ENCODE data around the gene TMOD4.
A peak's percentile ranks its signal among the peaks of the same experiment; 100 is the strongest.

The TMOD4 gene

GRCh38 chr1:151132335-151133017 is 43.3 kb downstream of the TMOD4 start:
- no peaks in the 10 kb centered on the region for H3K9me3 ChIP-seq (ENCODE audit: severe bottlenecking)
- no peaks in the 10 kb centered on the region for H3K4me1 ChIP-seq (ENCODE audit: insufficient read depth, poor library complexity, severe bottlenecking)
- H3K27ac ChIP-seq (ENCODE audit: poor library complexity, severe bottlenecking): no peak overlapping the region
- H3K4me3 ChIP-seq (ENCODE audit: severe bottlenecking): no peak overlapping the region
- TF ChIP-seq CTCF (IDR thresholded peaks at IDR 0.05; ENCODE audit: poor library complexity, severe bottlenecking): no peak
- no peaks in the 10 kb centered on the region for H3K36me3 ChIP-seq (ENCODE audit: low read depth)
- no peak for ATAC-seq (ENCODE audit: low read depth)
- H3K27me3 ChIP-seq (ENCODE audit: insufficient read depth, poor library complexity, severe bottlenecking): no peaks in the 10 kb centered on the region
- DNase-seq (ENCODE audit: low spot score): no peak

- Histone ChIP-seq H3K4me3 (ENCODE audit: severe bottlenecking) (peak overlapping the region; percentile 11), H3K36me3 (ENCODE audit: low read depth) (no peaks in the 10 kb centered on the region)
These were observed 44.0 kb downstream of the TMOD4 start for GRCh38 chr1:151131701-151132334.

GRCh38 chr1:151130987-151131586 is 44.7 kb downstream of the TMOD4 start:
- ATAC-seq (ENCODE audit: low read depth): peak; percentile 96
- H3K4me3 ChIP-seq (ENCODE audit: severe bottlenecking): peak overlapping the region; percentile 11

More at GRCh38 chr1:151131701-151132334, 44.0 kb downstream of the TMOD4 start:
- no peaks in the 10 kb centered on the region for H3K27me3 ChIP-seq (ENCODE audit: insufficient read depth, poor library complexity, severe bottlenecking)
- no peaks in the 10 kb centered on the region for H3K4me1 ChIP-seq (ENCODE audit: insufficient read depth, poor library complexity, severe bottlenecking)
- no peaks in the 10 kb centered on the region for H3K9me3 ChIP-seq (ENCODE audit: severe bottlenecking)
- DNase-seq (ENCODE audit: low spot score): no peak
- no peak for TF ChIP-seq CTCF (IDR thresholded peaks at IDR 0.05; ENCODE audit: poor library complexity, severe bottlenecking)
- ATAC-seq (ENCODE audit: low read depth): no peak
- no peak overlapping the region for H3K27ac ChIP-seq (ENCODE audit: poor library complexity, severe bottlenecking)

GRCh38 chr1:151128800-151129199 is 47.0 kb downstream of the TMOD4 start:
- no peak for ATAC-seq (ENCODE audit: low read depth)
- Histone ChIP-seq H3K4me1 (ENCODE audit: insufficient read depth, poor library complexity, severe bottlenecking) (no peaks in the 10 kb centered on the region), H3K27me3 (ENCODE audit: insufficient read depth, poor library complexity, severe bottlenecking) (no peaks in the 10 kb centered on the region), H3K4me3 (ENCODE audit: severe bottlenecking) (no peak overlapping the region), H3K36me3 (ENCODE audit: low read depth) (no peaks in the 10 kb centered on the region), H3K9me3 (ENCODE audit: severe bottlenecking) (no peaks in the 10 kb centered on the region), H3K27ac (ENCODE audit: poor library complexity, severe bottlenecking) (no peak overlapping the region)
- DNase-seq (ENCODE audit: low spot score): no peak
- no peak for TF ChIP-seq CTCF (IDR thresholded peaks at IDR 0.05; ENCODE audit: poor library complexity, severe bottlenecking)

More at GRCh38 chr1:151130987-151131586, 44.7 kb downstream of the TMOD4 start:
- no peak for TF ChIP-seq CTCF (IDR thresholded peaks at IDR 0.05; ENCODE audit: poor library complexity, severe bottlenecking)
- H3K27ac ChIP-seq (ENCODE audit: poor library complexity, severe bottlenecking): no peak overlapping the region
- no peaks in the 10 kb centered on the region for H3K36me3 ChIP-seq (ENCODE audit: low read depth)
- DNase-seq (ENCODE audit: low spot score): peak; percentile 82
- H3K27me3 ChIP-seq (ENCODE audit: insufficient read depth, poor library complexity, severe bottlenecking): no peaks in the 10 kb centered on the region
- H3K4me1 ChIP-seq (ENCODE audit: insufficient read depth, poor library complexity, severe bottlenecking): no peaks in the 10 kb centered on the region
- no peaks in the 10 kb centered on the region for H3K9me3 ChIP-seq (ENCODE audit: severe bottlenecking)

All from RWPE2 (cell line).